ENCODE results near the gene QRSL1.

QRSL1 gene

GRCh38 chr6:106666282-106667021 is 37.1 kb downstream of the QRSL1 start:
- H3K27ac ChIP-seq: no peak overlapping the region
- TF ChIP-seq ZFX (IDR thresholded peaks at IDR 0.05): no peak
- TF ChIP-seq, protein P1, sequence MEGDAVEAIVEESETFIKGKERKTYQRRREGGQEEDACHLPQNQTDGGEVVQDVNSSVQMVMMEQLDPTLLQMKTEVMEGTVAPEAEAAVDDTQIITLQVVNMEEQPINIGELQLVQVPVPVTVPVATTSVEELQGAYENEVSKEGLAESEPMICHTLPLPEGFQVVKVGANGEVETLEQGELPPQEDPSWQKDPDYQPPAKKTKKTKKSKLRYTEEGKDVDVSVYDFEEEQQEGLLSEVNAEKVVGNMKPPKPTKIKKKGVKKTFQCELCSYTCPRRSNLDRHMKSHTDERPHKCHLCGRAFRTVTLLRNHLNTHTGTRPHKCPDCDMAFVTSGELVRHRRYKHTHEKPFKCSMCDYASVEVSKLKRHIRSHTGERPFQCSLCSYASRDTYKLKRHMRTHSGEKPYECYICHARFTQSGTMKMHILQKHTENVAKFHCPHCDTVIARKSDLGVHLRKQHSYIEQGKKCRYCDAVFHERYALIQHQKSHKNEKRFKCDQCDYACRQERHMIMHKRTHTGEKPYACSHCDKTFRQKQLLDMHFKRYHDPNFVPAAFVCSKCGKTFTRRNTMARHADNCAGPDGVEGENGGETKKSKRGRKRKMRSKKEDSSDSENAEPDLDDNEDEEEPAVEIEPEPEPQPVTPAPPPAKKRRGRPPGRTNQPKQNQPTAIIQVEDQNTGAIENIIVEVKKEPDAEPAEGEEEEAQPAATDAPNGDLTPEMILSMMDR (conservative IDR thresholded peaks at IDR 0.05): no peak

DNA sequence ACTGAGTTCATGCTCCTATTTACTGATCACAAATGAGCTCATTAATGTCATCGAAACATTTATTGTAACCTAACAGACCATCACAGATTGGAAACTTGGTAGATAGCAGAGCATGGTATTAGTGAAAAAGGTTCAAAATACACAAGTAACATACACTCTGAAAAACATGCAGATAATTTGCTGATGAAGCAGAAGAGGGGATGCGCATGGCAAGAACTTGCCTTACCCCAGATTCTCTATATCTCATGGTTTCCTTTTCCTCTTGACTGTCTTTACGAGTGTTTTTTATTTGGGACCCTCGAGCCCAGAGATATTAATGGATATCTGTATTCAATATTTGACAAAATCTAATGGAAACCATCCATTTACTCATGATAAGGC is 37.6 kb downstream of the QRSL1 start:
- no peak for TF ChIP-seq ZFX (IDR thresholded peaks at IDR 0.05)
- TF ChIP-seq, protein P1 (conservative IDR thresholded peaks at IDR 0.05): no peak
- no peak overlapping the region for H3K27ac ChIP-seq

DNA sequence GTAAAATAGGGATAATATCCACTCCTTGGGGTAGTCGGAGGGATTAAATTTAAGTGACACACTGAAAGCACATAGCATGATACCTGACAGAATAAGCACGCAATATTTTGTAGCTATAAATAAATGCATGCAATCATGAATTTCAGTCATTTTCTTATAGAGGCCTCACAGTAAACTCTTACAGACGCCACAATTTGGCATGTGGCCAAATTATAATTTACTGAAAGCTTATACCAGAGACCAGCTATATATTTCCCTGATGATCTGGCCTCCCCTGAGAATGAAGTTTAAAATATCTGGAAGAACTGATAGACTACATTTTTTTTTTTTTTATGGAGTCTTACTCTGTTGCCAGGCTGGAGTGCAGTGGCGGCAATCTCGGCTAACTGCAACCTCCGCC is 40.9 kb downstream of the QRSL1 start:
- no peak overlapping the region for H3K27ac ChIP-seq
- TF ChIP-seq, protein P1 (conservative IDR thresholded peaks at IDR 0.05): no peak
- no peak for TF ChIP-seq ZFX (IDR thresholded peaks at IDR 0.05)

DNA sequence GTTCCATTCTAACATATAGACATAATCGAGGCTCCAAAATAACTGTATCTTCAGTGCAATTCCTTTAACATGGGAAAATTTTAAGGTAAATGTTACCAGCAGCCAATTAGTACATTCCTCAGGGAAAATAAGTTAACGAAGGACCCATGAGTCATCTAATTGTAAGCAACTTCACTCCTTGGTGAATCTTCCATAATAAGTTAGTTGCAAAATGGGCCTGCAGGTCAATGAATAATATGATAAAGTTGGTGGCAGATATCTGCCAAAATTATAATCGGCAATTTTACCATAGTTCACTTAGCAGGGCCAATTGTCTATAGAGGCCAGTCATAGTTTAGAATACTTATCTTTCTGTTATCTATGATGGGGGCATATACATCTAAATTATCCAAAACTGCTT is 42.3 kb downstream of the QRSL1 start:
- no peak overlapping the region for H3K27ac ChIP-seq
- TF ChIP-seq ZFX (IDR thresholded peaks at IDR 0.05): no peak
- TF ChIP-seq, protein P1 (conservative IDR thresholded peaks at IDR 0.05): no peak

DNA sequence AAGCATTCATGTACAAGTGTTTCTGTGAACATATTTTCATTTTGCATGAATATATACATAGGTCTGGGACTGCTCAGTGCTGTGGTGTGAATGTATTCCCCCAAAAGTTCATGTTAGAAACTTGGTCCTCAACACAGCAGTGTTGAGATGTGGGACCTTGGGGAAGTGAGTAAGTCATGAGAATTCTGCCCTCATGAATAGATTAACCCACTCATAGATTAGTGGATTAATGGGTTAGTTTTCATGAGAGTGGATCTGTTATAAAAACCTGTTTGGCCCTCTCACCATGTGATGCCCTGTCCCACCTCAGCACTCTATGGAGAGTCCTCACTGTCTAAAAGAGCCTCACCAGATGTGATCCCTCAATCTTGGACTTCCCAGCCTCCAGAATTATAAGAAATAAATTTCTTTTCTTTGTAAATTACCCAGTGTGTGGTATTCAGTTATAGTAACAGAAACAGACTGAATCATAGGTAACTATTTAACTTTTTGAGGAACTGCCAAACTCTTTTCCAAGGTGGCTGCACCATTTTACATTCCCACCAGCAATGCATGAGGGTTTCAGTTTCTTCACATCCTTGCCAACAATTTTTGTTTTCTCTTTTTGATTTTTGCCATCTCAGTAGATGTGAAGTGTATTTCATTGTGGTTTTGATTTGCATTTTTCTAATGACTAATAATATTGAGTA is 45.3 kb downstream of the QRSL1 start:
- TF ChIP-seq ZFX (IDR thresholded peaks at IDR 0.05): no peak
- TF ChIP-seq, protein P1 (conservative IDR thresholded peaks at IDR 0.05): no peak
- no peak overlapping the region for H3K27ac ChIP-seq

DNA sequence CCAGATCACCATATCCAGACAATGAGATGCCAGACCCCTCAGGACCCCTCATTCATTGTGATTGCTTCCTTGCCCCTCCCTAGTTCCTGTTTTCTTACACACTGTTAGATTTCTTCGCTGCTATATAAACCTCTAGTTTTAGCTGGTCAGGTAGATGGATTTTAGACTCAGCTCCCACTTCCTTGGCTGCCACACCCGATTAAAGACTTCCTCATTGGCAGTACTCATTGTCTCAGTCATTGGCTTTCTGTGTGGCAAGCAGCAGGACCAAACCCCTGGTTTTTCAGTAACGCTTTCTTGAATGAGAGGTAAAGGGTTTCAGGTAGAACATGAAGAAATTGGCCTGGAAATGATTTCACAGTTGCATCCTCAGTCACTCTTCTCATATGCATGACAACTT is 47.9 kb downstream of the QRSL1 start:
- TF ChIP-seq, protein P1 (conservative IDR thresholded peaks at IDR 0.05): no peak
- no peak for TF ChIP-seq ZFX (IDR thresholded peaks at IDR 0.05)
- H3K27ac ChIP-seq: no peak overlapping the region

DNA sequence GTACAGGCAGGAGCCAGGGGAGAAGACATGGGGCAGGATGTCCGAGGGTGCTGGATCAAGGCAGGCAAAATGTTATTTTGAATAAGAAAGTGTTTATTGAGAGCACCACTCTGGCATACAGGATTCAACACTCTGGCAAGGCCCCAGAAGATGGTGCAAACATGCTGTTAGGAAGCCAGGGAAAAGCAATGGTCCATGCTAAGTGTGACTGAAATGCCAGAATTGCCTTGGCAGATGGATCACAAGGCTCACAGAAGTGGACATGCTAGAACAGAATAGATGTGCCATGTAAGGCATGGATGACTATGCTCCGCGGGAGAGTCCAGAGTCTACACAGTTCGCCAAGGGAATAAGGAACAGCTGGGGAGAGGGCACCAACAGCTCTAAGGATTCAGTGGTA is 54.6 kb downstream of the QRSL1 start:
- no peak overlapping the region for H3K27ac ChIP-seq
- TF ChIP-seq, protein P1 (conservative IDR thresholded peaks at IDR 0.05): no peak
- TF ChIP-seq ZFX (IDR thresholded peaks at IDR 0.05): no peak
